HG03045 (cell line): ENCODE measurements around the gene ABCC3.

Source experiments
- ATAC-seq: cut with Tn5 transposase; IDR thresholded peaks from one replicate; pipeline ENCODE4 v1.9.1; 2021; ENCODE audit warnings: mild to moderate bottlenecking, moderate library complexity; ENCODE audit not compliant: unreplicated experiment

The ABCC3 gene

DNA sequence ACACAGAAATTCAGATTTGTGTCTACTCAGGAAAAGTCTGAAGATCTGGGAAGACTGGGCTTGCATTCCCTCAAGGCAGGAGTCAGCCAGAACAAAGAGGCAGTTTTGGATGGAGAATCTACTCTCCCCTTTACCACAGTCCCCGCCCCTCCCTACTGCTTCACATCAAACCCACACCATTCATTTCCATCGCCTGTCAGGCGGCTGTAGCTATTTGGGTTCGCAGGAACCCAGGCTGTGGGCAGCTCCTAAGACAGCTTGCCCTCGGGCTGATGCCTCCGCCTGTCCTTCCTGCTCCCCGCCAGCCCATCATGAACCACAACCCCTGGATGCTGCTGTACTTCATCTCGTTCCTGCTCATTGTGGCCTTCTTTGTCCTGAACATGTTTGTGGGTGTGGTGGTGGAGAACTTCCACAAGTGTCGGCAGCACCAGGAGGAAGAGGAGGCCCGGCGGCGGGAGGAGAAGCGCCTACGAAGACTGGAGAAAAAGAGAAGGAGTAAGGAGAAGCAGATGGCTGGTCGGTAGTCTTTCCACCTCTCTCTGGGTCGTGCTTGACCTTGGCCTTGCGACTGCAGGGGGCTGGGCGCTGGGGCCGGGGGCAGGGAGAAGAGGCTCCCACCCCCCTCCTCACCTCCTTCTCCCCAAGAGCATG, 27.0 kb upstream of the ABCC3 start:
- ATAC-seq = no peak

DNA sequence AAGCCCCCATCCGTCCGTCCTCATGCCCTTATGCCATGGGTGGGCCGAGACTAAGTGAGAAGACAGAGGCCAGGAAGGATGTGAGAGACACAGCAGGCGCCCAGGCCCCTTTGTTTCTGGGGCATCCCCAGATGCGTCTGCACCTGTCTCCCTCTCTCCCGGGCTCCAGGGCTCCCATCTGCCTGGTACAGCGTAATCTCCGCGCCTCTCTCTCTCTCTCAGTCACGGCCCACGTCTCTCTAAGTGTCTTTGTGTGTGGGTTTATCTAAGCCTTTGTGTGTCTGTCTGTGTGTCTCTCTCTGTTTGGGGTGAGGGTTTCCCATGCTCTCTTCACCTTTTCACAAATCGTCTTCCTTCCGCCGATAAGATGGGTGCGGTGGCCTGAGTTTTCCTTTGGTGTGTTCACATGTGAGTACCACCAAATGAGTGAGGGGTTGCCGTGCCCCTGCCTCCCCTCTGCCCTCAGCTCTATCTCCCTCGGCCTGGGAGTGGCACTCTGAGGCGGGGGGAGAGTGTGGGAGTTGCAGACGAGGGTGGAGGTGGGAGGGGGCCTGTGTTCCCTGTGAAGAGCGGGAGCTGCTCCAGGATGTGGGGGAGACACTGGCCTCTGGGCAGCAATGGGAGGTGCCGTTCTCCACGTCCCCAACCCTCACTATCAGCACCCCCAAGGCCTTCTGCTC, 25.8 kb upstream of the ABCC3 start:
- no peak for ATAC-seq

DNA sequence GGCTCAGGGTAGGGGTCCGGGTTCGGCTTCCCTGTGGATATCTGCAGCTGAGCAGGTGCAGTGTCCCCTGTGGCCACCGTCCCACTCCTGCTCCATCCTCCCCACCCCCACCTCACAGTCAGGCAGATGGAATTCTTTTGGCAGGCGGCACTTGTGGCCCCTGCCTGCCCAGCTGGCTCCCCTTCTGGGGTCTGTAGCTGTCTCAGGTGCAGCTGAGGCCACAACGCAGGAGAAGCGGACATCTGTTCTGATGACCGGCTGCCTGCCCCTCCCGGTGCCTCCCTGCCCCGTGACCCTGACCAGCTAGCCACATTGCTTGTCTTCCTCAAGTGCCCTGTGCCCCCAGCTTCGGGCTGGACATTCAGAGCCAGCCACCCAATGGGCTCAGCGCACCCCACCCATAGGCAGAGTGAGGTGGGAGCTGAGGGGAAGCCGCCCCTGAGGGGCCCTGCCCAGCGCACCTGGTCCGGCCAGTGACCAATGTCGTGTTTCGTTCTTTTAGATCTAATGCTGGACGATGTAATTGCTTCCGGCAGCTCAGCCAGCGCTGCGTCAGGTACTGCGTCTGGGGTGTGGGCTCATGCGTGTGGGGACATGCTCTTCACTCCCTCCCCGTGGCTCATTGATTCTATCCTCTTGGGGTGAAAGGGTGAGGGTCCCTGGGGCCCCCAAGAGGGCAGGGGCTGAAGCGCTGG, 25.2 kb upstream of the ABCC3 start:
- ATAC-seq = no peak

DNA sequence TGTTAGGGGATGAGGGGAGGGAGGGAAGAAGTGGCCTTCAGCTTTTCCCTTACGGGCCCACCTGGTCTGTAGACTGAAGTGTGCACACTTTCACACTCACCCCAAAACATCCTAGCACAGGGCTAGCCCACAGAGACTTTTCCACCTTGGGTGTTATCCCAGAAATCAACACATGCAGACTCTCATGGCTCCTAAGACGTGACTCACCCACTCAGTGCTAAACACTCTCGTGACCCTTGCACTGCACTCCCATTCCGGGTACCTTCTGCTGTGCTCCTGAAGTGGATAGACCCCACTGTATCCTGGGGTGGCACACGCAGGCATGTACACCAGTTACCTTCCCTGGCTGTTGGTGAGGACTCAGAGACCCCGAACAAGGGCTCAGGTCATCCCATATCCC, 23.0 kb upstream of the ABCC3 start:
- ATAC-seq = no peak

DNA sequence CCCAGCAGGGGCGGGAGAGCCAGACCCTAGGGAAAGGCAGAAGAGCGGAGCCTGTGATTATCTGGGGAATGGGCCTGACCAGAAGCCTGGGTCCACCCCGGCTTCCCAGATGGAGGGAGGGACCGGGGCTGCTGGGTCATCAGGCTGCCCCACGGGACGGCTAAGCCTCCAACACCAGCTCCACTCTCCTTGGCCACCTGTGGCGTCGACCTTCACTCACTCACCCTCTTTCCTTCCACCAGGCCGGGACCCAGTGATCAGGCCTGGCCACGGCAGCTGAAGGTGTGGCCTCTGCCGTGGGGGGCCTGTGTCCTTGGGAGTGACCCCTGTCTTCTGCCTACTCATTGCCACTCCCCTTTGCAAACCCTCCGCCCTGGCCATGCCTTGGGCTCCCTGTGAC, 22.4 kb upstream of the ABCC3 start:
- no peak for ATAC-seq

DNA sequence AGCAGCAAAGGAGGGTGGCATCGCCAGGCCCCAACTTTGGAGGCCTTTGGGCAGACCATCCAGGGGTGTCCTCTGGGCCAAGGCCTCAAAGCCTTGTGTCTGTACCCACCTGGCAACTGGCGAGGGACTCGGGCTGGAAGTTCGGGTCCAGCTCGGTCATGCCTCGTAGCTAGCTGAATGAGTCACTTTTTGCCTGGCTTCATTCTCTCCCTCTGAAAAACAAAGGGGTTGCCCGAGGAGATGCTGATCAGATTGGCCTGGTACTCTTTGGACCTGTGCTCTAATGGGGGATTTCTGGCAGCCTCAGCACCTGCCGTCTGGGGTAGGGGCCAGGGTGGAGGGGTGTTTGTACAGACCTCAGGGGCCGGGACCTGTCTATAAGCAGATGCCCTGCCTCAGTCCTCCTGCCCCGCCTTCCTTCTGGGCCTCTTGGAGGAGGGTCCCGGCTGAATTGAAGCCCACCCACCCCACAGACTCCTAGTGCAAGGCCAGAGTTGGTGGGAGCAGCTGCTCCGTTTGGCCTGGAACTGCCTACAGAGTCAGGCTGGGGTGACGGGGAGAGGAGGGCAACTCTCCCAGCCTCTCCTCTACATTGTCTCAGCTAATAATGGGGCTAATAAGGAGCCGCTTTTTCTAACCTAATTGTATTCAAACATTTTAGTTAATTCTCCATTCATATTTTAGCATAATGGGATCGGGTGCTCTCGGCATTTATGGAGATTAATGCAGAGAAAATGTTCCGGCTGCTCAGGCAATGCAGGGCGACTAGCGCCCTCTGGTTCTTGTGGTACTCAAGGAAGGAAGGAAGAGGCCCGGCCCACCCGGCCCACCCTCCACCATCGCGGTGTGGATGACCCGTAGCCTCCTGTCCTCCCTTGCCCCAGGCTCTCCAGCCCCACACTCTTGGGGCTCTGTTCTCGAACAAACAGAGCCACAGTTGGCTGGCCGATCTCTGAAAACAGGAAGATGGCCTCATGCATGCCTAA, 21.4 kb upstream of the ABCC3 start:
- no peak for ATAC-seq

DNA sequence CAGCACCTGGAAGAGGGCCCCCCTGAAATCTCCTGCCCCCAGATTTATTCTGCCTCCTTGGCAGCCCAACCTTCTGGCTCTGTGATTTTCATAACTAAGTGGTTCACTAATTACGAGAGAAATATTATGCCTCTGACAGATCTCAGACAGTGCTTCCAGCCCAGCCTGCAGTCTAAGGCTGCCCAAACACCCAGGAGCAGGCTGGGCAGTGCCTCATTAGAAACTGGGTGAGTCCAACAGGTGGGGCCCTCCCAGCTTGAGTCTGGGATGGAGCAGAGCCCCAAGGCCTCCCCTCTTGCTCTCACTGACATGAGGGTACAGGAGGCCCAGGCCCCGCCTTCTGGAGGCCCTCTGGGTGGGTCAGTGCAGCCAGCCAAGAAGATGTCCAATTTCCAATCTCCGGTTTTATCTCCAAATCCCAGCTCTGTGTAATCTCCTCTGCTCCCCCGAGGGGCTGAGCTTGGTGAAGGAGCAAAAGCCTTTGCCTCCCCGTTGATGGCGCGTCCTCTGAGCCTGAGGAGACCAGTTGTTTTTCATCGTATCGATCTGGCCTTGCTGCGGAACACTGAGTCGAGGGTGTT, 20.1 kb upstream of the ABCC3 start:
- ATAC-seq = no peak

DNA sequence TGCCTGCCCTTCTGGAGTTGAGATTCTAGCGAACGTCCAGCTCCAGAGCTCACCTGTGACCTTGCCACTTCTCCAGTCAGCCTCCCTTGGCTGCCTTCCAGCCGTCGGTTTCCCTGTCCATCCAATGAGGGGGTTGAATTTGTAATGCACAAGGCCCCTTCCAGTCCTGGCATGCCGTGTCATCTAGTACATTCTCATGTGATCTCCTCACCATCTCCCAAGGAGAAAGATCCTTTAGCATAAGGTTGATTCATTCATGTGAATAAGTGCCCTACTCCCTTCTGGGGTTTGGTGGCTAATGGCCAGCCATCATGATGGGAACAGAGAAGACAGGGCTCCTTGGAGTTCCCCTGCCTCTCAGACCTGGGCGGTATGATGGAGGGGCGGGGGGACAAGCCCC, 18.9 kb upstream of the ABCC3 start:
- ATAC-seq = no peak

DNA sequence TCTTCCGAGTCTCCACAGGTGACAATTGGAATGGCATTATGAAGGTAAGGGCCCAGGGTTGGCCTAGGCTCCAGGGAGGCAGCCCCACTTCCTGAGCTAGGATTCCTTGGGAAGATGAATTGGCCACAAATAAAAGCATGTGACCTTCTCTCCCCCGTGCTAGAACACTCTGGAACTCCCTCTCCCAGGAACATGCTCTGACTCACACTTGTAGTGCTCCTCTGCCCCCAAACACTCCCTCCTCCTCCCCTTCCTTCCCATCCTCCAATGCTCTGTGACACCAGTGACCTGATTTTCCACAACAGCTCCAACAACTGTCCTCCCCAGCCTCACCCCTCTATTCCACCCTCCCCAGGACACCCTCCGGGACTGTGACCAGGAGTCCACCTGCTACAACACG, 16.4 kb upstream of the ABCC3 start:
- no peak for ATAC-seq

DNA sequence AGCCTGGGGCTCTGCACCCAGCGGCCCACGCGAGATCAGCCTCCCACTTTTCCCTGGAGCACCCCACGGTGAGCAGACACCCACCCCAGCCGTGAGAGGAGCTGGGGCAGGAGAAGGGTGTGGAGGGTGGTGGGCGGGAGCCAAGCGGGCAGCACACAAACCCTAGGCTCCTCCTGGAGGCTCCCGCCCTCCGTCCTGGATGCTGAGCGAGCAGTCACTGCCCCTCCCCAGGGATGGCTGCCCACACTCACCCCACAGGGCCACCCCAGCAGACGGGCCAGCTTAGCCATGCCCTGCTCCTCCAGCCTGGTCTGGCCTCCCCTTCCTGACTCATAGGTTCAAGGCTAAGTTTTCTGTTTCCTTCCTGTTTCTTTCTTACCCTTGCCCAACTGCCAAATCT, 15.7 kb upstream of the ABCC3 start:
- ATAC-seq = no peak

DNA sequence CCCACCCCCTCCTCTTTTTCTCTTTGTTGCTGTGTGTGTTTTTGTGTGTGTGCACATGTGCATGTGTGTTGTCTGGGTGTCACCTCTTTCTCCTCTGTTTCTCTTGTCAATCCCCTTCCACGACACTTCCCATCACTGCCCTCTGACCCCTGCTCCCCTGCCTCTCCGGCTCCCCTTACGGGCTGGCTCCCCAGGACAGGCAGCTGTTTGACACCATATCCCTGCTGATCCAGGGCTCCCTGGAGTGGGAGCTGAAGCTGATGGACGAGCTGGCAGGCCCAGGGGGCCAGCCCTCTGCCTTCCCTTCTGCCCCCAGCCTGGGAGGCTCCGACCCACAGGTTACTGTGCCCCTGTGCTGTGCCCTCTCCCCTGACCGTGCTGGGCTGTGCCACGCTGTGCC, 15.2 kb upstream of the ABCC3 start:
- no peak for ATAC-seq

DNA sequence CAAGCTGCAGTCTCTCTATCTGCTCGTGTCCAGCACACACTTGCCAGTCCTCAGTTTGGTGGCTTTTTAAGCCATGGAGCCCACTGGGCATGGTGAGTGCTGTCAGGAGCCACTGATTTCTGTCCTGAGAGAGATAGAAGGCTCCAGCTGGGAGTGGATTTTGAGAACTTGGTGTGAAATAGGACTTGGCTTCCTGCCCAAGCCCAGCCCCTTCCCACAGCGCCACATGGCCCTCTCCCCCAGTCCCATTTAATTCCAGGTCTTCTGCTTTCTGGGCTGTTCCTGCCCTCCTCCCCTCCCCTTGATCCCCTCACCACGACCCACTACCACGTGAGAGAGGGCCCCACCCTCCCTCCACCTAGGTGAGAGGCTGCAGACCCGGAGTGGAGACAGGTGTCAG, 14.4 kb upstream of the ABCC3 start:
- ATAC-seq = no peak

DNA sequence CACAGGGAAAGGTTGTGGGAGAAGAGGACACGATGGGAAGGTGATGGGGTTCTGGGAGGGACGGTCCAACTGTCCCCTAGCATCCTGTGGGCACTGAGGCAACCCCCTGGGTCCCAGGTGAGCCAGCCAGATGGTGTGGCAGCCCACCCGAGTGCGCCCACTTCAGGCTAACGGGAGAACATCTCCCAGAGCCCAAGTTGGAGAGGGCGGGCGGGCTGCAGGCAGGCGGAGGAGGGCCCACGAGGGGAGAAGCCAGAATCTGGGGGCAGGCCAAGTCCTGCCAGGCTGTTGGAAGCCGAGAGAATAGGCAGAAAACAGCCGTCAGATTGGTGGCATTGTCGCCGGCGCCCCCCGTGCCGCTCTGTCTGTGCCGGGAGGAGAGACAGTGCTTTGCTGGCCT, 13.8 kb upstream of the ABCC3 start:
- no peak for ATAC-seq

DNA sequence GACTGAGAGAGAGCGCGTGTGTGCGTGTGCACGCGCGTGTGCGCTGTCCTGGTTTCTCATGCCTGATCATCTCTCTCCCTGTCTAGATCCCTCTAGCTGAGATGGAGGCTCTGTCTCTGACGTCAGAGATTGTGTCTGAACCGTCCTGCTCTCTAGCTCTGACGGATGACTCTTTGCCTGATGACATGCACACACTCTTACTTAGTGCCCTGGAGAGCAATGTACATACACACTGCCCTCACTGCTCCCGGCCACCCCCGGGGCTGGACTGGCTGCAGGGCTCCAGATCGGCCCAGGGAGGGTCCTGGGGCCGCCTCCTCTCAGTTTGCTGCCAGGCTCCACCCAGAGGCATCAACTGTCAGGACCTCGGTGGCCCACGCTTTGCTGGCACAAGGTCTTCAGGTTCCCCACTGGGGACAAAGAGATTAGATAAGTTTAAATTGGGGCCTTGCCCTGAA, 13.1 kb upstream of the ABCC3 start:
- no peak for ATAC-seq

DNA sequence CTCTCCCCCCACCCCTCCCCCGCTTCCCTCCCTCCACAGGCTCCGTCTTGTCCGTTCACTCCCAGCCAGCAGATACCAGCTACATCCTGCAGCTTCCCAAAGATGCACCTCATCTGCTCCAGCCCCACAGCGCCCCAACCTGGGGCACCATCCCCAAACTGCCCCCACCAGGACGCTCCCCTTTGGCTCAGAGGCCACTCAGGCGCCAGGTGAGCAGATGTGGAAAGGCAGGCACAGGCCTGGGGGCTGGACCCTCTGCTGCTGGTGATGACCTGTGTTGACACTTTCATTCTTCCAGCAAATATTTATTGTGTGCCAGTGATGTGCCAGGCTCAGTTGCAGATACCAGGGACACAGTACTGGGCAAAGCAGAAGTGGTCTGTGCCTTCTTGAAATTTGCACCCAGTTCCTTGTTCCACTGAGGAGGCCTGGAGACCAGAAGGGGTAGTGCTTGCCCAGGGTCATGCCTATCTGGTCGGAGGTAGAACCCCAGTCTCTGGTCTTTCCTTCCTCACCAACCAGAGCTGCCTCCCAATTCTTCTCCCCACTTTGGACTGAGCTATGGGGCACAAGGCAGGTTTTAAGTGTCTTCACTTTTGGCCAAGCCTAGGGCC, 10.3 kb upstream of the ABCC3 start:
- ATAC-seq = no peak

DNA sequence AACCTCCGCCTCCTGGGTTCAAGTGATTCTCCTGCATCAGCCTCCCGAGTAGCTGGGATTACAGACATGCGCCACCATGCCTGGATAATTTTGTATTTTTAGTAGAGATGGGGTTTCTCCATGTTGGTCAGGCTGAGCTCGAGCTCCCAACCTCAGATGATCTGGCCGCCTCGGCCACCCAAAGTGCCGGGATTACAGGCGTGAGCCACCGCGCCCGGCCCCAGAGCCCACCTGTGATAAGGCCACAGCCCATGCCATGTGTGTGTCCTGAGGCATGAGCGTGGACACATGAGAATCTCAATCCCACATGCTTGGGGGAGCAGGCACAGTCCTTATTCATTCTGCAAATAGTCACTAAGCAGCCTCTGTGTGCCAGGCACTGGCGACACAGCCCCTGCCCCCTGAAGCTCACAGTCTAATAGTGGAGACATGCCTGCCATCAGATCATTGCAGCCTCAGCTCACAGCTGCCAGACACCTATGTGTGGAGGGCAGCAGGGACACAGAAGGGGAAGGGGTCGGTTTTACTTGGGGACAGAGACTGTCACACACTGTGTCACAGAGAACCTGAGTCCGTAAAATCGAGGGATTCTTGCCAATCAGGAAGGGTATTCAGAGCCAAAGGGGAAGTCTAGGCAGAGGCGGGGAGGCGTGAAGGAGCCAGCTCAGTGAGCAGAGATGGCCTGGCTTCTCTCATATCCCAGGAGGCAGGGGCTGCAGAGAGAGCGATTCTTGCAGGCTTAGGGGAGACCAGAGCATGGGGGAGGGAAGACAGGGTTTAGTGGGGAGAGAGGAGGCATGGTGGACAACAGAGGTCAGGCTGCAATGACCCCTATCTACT, 9.4 kb upstream of the ABCC3 start:
- ATAC-seq = no peak

DNA sequence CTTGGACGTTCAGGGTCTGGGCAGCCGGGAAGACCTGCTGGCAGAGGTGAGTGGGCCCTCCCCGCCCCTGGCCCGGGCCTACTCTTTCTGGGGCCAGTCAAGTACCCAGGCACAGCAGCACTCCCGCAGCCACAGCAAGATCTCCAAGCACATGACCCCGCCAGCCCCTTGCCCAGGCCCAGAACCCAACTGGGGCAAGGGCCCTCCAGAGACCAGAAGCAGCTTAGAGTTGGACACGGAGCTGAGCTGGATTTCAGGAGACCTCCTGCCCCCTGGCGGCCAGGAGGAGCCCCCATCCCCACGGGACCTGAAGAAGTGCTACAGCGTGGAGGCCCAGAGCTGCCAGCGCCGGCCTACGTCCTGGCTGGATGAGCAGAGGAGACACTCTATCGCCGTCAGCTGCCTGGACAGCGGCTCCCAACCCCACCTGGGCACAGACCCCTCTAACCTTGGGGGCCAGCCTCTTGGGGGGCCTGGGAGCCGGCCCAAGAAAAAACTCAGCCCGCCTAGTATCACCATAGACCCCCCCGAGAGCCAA, 8.6 kb upstream of the ABCC3 start:
- ATAC-seq = no peak

DNA sequence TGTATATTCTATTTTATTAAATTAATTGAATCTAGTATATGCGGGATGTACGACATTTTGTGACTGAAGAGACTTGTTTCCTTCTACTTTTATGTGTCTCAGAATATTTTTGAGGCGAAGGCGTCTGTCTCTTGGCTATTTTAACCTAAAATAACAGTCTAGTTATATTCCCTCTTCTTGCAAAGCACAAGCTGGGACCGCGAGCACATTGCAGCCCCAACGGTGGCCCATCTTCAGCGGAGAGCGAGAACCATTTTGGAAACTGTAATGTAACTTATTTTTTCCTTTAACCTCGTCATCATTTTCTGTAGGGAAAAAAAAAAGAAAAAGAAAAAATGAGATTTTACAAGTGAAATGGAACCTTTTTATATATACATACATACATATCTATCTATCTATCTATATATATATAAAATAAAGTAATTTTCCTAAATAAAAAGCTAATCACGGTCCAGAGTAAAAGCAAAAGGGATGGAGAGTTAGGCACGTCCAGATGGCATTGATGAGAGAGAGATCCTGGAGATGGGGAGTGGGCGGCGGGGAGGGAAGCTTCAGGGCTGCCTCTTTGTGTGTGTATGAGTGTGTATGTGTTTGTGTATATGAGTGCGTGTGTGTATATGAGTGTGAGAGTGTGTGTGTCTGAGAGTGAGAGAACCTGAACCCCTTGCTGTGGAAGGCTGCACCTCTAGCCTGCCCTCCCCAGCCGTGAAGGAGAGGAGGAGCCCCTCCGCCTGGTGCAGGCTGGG, 7.5 kb upstream of the ABCC3 start:
- ATAC-seq = no peak
